Measurements from ENCODE around the gene SERHL2.
"Not testable (repeated sequence)": the region's sequence is repeated elsewhere in the genome, so short reads cannot be mapped to it uniquely, and the experiment has no call there.

SERHL2 gene

DNA sequence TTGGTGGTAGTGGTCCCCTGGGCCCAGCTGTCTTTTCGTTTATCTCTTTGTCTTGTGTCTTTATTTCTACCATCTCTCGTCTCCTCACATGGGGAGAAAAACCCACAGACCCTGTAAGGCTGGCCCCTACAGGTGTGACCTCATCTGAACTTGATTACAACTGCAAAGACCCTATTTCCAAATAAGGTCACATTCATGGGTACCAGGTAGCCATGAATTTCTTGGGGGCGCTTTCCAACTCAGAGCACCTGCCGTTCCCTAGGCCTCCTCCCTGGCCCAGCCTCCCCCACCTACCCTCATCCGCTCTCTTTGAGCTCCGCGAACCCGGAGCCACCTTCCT, 20.1 kb upstream of the SERHL2 start:
- peak in 3 of 10 donors; percentile 10 to 32 (median 11) for DNase-seq
- intact Hi-C loops (cut with DNase I), result no loop called here

DNA sequence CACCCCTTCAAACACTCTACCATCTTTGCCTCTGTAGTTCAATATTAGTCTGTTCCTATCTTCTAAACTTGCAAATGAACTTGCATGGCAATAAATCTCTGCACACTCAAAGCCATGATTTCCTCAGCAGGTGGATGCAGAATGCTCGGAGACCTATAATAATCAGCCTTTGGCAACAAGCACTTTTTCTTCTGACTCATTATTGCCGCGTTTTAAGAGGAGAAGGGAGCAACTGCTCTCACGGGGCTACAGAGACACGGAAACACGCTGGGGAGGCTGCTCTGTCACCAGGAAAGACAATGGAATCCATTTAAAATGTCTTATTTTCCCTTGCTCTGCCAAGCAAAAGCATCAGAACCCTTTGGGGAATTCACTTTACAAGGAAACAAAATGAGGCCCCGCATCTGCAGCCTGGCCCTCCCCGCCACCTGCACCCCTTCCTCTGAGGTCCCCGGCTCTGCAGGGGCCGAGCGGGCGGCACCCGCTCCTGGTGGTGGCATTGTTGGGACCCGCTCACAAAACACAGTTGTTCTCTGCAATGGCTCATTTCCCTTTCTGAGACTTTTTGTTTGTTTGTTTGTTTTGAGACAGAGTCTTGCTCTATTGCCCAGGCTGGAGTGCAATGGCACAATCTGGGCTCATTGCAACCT, 18.5 kb upstream of the SERHL2 start:
- peak in 1 of 10 donors; percentile 12 for DNase-seq
- intact Hi-C loops (cut with DNase I), result not testable (repeated sequence)

DNA sequence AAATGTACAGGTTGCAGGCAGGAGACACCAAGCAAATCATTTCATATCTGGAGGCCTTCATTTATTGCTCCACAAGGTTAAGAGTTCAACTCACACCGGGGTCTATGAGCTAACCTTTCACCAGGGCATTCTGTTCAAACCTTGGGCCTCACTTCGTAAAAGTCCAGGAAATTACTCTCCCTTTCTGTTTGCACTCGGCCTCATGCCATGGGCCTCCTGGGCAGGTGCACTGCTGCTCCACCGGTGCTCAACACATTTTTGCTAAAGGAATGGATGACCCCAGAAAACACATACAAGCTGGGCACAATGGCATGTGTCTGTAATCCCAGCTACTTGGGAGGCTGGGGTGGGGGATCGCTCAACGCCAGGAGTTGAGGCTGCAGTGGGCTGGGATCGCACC, 17.6 kb upstream of the SERHL2 start:
- DNase-seq, result peak in 1 of 10 donors; percentile 50
- intact Hi-C loops (cut with DNase I), result no loop called here

DNA sequence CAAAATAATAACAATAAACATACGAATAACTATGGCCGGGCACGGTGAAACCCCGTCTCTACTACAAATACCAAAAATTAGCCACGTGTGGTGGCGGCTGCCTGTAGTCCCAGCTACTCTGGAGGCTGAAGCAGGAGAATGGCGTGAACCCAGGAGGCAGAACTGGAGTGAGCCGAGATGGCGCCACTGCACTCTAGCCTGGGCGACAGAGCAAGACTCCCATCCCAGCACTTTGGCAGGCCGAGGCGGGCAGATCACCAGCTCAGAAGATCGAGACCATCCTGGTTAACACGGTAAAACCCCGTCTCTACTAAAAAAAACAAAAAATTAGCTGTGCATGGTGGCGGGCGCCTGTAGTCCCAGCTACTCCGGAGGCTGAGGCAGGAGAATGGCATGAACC, 17.1 kb upstream of the SERHL2 start:
- intact Hi-C loops (cut with DNase I), result not testable (repeated sequence)
- DNase-seq, result peak in 2 of 10 donors; percentile 36 to 56

DNA sequence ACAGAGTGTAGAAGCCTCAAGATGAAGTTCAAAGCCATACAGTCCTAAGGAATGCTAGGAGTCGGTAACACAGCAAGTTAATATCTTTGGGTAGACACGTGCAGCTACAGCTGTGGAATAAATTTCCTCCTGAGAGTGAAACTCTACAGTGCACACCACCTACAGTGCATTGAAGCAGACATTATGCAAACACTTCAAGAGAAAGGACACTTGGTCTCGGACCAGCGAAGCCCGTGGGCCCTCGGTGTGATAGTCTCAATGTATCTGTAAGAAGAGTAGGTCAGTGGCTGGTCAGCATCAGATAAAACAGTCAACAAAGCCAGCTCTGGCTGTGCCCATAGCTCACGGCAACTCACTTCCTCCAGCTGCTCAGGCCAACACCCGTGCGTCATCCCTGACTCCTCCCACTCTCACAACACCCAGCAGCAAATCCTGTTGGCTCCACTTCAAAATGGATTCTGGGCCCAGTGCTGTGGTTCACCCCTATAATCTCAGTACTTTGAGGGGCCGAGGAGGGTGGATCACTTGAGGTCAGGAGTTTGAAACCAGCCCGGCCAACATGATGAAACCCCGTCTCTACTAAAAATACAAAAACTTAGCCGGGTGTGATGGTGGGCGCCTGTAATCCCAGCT, 16.4 kb upstream of the SERHL2 start:
- peak in 1 of 10 donors; percentile 6 for DNase-seq
- intact Hi-C loops (cut with DNase I), result not testable (repeated sequence)

DNA sequence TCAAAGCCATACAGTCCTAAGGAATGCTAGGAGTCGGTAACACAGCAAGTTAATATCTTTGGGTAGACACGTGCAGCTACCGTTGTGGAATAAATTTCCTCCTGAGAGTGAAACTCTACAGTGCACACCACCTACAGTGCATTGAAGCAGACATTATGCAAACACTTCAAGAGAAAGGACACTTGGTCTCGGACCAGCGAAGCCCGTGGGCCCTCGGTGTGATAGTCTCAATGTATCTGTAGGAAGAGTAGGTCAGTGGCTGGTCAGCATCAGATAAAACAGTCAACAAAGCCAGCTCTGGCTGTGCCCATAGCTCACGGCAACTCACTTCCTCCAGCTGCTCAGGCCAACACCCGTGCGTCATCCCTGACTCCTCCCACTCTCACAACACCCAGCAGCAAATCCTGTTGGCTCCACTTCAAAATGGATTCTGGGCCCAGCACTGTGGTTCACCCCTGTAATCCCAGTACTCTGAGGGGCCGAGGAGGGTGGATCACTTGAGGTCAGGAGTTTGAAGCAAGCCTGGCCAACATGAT, 14.5 kb upstream of the SERHL2 start:
- intact Hi-C loops (cut with DNase I), result not testable (repeated sequence)
- peak in 2 of 10 donors; percentile 5 to 36 for DNase-seq

DNA sequence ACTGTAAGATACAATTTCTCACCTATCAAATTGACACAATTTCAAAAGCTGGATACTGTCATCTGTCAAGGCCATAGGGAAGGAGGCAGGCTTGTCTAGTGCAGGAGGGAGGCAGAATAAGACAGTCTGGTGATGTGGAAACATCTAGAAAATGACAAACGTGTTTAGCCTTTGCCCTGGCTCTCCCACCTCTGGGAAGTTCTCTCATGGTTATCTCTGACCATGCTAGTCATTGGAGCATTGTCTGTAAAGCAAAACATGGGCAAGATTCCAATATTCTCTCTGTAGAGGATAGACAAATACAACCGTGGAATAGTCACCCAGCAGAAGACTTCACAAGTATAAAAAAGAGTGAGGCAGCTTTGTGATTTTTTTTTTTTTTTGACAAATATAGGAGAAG, 9.1 kb upstream of the SERHL2 start:
- intact Hi-C loops (cut with DNase I), result no loop called here
- peak in 1 of 10 donors; percentile 1 for DNase-seq

DNA sequence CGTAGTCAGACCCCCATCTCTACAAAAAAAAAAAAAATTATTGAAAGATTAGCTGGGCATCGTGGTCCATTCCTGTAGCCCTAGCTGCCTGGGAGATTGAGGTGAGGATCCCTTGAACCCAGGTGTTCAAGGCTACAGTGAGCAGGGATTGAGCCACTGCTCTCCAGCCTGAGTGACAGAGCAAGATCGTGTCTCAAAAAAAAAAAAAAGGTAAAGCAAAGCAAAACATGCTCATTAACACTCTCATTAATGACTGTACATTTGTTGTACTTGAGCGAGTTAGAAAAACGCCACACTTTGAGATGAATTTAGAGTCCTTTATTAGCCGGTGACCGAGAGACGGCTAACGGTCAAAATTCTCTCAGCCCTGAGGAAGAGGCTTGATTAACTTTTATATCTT, 6.2 kb upstream of the SERHL2 start:
- intact Hi-C loops (cut with DNase I), result no loop called here
- peak in 2 of 10 donors; percentile 6 to 8 for DNase-seq

DNA sequence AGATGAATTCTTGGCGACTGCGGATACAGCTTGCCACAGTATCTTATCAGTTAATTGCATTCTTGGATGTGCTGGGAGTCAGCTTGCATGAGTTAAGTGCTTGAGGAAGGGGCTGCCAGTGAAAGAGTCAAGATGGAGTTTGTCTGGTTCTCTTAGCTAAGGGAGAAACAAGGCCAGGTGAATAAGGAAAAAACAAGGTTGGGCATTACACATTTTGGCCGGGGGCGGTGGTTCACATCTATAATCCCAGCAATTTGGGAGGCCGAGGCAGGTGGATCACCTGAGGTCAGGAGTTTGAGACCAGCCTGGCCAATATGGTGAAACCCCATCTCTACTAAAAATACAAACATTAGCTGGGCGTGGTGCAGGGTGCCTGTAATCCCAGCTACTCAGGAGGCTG, 5.6 kb upstream of the SERHL2 start:
- intact Hi-C loops (cut with DNase I), result not testable (repeated sequence)

DNA sequence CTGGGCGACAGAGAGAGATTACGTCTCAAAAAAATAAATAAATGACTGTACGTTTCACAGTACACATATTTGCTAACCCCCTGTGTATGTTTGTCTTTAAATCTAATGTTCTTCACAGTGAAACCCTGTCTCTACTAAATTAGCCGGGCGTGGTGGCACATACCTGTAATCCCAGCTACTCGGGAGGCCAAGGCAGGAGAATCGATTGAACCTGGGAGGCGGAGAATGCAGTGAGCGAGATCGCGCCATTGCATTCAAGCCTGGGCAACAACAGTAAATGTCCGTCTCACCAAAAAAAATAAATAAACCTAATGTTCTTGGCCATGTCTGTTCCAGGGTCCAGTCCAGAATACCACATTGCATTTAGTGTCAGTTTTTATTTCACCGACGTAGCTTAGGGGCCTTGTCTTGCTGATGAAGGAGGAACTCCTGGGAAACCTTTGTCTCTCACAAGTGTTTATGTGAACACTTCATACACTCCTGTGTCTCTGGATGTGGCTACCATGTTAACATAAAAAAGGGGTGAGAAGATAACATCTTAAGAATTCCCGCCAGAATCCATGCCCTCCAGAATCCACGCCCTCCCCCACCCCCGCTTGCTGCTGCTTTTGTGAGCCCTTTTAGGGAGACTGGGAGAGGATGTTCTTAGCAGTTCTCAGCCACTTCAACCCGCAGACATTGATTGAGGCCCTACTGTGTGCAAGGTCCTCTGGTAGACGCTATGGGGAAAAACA, 5.0 kb upstream of the SERHL2 start:
- peak in 3 of 10 donors; percentile 1 to 19 (median 11) for DNase-seq
- intact Hi-C loops (cut with DNase I), result no loop called here

More for the DNA sequence above, 5.6 kb upstream of the SERHL2 start:
- DNase-seq, result peak in 3 of 10 donors; percentile 9 to 30 (median 16)

DNA sequence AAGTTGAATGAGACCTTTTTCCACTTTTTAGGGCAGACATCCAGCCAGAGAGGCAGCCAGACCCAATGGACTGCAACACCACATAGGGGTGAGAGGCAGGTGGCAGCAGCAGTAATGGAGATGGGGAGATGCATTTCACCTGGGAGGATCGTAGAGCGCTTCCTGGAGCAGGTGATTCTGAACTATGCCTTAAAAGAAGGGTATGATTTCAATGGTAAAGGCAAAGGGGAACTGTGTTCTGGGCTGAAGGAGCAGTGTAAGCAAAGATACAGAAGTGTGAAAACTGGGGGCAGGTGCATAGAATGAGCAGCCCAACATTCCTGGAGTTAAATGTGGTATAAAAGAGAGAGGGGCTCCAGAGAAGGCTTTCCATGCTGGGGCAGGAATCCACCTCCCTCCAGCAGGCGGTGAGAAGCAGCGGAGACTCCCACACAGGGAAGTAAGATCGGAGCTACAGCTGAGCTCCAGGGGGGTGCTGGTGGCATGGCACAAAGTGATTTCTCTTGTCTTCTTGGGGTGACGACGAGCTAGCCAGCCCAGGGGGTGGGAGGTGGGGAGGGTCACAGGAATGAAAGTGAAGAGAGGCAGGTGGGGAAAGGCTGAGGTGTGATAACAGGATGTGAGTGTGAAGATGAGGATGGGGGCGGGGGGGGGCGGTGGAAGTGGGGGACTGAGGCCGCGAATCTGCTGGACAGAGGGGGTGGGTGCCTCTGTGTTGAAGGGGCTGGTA, 4.3 kb upstream of the SERHL2 start:
- DNase-seq, result peak in 3 of 10 donors; percentile 10 to 52 (median 37)

DNA sequence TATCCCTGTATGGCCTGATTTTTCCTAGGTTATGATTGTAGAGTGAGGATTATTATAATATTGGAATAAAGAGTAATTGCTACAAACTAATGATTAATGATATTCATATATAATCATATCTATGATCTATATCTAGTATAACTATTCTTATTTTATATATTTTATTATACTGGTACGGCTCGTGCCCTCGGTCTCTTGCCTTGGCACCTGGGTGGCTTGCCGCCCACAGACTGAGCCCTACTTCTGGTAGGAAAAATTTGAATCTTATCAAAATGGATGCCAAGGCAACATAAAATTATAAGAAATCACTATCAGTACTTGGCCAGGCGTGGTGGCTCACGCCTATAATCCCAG, 1.5 kb upstream of the SERHL2 start:
- intact Hi-C loops (cut with DNase I), result not testable (repeated sequence)
- DNase-seq, result peak in 2 of 10 donors; percentile 51 to 67

More for the DNA sequence above, 4.3 kb upstream of the SERHL2 start:
- intact Hi-C loops (cut with DNase I), result no loop called here

DNA sequence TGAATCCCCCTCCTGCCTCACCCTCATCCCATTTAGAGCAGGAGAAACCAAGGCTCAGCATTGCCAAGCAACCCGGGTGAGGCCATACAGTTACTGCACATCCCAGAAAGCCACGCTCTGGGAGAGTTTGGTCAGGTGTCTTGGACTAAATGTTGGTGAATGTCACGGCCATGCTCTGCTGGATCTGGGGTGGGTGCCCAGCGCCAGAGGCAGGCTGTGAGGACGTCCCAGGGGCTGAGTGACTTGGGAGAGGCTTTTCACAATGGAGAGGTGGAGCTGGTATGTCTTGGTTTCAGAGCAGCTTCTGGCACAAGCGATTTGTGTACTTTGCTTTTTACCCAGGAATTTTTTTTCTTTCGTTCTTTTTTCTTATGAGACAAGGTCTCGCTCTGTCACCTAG, 6.6 kb downstream of the SERHL2 start:
- intact Hi-C loops (cut with DNase I), result no loop called here
- DNase-seq, result peak in 2 of 10 donors; percentile 38 to 43

DNA sequence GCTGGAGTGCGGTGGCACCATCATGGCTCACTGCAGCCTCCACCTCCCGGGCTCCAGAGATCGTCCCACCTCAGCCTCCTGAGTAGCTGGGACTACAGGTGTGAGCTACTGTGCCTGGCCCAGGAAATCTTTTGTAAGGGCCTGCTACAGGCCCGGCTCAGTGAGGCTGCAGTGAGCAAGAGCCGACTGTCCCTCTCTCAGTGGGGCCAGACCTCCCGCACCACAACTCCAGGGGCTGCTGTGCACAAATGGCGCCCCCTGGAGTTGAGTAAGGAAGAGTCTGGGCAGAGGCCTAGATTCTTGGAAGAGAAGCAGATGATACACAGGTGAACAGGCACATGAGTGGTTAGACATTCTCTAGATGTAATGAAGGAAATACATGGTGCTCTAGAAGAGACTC, 7.0 kb downstream of the SERHL2 start:
- peak in 3 of 10 donors; percentile 37 to 68 (median 64) for DNase-seq
- intact Hi-C loops (cut with DNase I), result no loop called here

DNA sequence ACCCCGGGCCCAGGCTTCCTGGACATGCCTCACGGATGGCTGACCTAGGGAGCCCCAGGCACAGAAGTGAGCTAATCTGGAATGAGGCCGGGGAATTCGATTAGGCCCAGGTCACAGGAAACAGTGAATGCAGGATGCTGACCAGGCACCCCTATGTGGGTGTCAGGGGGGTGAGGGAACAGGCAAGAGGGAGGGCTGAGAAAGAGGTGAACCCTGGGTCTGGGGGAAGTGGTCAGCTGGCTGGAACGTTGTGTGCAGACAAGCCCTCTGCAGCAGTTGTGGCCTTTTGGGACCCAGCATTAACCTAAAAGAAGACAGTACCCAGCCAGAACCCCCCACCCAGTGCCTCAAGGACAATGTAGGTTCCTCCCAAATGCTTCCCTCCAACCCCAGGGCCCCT, 8.1 kb downstream of the SERHL2 start:
- intact Hi-C loops (cut with DNase I), result no loop called here
- DNase-seq, result peak in 2 of 10 donors; percentile 22 to 75

DNA sequence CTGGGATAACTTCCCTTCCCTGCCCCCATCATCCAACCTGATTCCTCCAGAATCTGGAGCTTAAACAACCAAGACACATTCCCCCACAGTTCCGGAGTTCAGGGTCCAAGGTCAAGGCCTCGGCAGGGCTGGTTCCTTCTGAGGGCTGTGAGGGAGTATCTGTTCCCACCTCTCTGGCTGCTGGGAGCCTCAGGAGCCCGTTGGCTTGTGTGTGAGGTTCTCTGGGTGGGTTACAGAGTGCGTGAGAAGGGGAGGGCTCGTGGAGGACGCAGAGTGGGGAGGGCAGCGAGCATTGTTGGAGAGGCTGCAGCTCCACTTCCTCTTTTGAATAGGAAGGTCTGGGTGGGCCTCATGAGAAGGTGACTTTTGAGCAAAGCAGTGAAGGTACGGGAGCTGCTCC, 8.5 kb downstream of the SERHL2 start:
- intact Hi-C loops (cut with DNase I), result no loop called here
- peak in 1 of 10 donors; percentile 13 for DNase-seq

DNA sequence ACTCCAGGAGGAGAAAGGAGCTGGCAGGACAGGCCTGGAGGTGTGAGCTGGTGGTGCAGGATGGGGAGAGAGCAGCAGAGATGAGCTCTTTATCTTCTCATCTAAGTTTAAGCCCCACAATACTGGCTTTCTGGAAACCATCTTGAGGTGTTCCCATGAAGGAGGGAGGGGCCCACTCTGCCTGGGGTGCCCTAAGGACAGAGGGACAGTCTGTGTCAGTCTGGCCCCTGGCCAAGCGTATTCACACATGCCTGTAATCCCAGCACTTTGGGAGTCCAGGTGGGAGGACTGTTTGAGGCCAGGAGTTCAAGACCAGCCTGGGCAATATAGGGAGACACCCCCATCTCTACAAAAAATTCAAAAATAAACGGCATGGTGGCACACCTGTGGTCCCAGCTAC, 8.9 kb downstream of the SERHL2 start:
- DNase-seq, result peak in 1 of 10 donors; percentile 53
- intact Hi-C loops (cut with DNase I), result no loop called here

DNA sequence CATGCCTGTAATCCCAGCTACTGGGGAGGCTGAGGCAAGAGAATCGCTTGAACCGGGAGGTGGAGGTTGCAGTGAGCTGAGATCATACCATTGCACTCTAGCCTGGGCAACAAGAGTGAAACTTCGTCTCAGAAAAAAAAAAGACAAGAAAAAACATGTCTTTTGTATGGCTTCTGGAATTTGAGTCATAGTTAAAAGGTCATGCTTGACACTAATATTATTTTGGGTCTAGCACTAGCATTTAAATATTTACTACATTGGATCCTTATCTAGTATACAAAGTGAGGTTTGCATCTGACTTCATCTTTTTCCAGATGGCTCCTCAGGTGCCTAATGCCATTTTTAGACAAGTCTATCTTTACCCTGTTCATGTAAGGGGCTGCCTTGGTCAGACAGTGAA, 10.2 kb downstream of the SERHL2 start:
- DNase-seq; intact Hi-C loops (cut with DNase I): not testable (repeated sequence)

DNA sequence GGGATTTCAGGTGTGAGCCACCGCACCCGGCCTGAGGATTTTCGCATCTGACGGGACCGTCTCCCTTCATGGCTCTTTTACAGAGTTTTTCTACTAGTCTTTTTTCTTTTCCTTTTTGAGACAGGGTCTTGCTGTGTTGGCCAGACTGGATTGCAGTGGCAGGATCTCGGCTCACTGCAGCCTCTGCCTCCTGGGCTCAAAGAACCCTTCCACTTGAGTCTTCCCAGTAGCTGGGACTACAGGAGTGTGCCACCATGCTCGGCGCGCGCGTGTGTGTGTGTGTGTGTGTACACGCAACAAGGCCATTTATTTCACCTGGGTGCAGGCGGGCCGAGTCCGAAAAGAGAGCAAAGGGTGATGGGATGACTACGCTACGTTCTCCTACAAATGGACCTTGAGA, 10.9 kb downstream of the SERHL2 start:
- intact Hi-C loops (cut with DNase I), result no loop called here
- DNase-seq, result peak in 2 of 10 donors; percentile 32 to 57

DNA sequence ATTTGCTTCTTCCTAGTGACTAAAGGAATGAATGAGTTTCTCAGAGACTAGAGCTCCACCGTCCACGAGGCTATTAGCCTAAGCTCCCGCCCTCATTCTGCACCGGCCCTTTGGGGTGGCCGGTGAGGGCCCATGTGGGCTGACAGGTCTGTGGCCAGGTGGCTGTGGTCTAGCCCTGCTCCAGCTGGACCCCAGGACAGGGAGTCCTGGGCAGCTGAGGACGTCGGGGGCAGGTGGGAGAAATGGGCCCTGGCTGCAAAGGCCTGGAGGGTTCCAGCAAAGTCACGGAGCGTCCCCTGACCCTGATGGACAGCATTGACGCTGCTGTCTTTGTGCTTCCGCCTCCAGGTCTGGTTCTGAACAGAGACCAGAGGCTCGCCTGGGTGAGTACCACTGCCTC, 12.2 kb downstream of the SERHL2 start:
- intact Hi-C loops (cut with DNase I), result no loop called here
- DNase-seq, result peak in 2 of 10 donors; percentile 48 to 63

DNA sequence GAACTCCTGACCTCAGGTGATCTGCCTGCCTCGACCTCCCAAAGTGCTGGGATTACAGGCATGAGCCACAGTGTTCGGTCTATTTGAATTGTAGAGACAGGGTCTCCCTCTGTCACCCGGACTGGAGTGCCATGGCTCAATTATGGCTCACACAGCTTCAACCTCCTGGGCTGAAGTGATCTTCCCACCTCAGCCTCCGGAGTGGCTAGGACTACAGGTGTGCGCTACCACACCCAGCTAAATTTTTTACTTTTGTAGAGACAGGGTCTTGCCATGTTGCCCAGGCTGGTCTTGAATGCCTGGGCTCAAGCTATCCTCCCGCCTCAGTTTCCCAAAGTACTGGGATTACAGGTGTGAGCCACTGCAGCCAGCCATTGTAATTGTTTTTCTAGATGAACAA, 14.2 kb downstream of the SERHL2 start:
- intact Hi-C loops (cut with DNase I), result not testable (repeated sequence)

More for the DNA sequence above, 14.2 kb downstream of the SERHL2 start:
- DNase-seq, result peak in 2 of 10 donors; percentile 14 to 56
